ENCODE measurements around the gene VMP1. TPM values are rescaled to one million over a fixed set of nuclear protein-coding genes. Genes with fewer than 3 reads are reported as not detected.

The VMP1 gene
- 44.5 and 46.5 TPM in 2 replicates for total RNA-seq (2014; rRNA removed; shearing (Covaris generic))

GRCh38 chr17:59707149-59707970 is at the start of gene VMP1, which contains the start of gene PTRH2:
Gene VMP1 (plus strand): TSS chr17:59707654. CDS start chr17:59731447, 23,793 bp downstream.
Gene PTRH2 (minus strand): TSS chr17:59707430. CDS start chr17:59697978, 9,452 bp downstream.
- Histone ChIP-seq H3K4me1 (peaks cover 7% of the 10 kb centered on the region; the same call in 1 of the 2 replicates), H3K4me3 (peak within 1 kb of the TSS; percentile 76), H3K9me3 (replicated peaks) (no peaks in the 10 kb centered on the region), H3K27me3 (no peaks in the 10 kb centered on the region), H3K36me3 (peaks cover 4% of the 10 kb centered on the region; the same call in 1 of the 2 replicates), H3K27ac (peak within 1 kb of the TSS; percentile 90)
- DNase-seq: peak; percentile 99

- Histone ChIP-seq H3K9me3 (replicated peaks) (no peaks in the 10 kb centered on the region), H3K27me3 (no peaks in the 10 kb centered on the region), H3K36me3 (peaks cover 82% of the 10 kb centered on the region), H3K27ac (no peak overlapping the region), H3K4me3 (no peak overlapping the region), H3K4me1 (no peaks in the 10 kb centered on the region)
- no peak for DNase-seq
Observed at GRCh38 chr17:59666235-59666634, 41.2 kb upstream of the VMP1 start.

GRCh38 chr17:59668816-59669215 is 38.6 kb upstream of the VMP1 start:
- H3K27ac ChIP-seq: no peak overlapping the region

GRCh38 chr17:59669411-59669810 is 38.0 kb upstream of the VMP1 start:
- Histone ChIP-seq H3K4me3 (no peak overlapping the region), H3K27ac (no peak overlapping the region), H3K27me3 (no peaks in the 10 kb centered on the region), H3K36me3 (peaks cover 61% of the 10 kb centered on the region), H3K4me1 (no peaks in the 10 kb centered on the region), H3K9me3 (replicated peaks) (no peaks in the 10 kb centered on the region)
- DNase-seq: no peak

More at GRCh38 chr17:59668816-59669215, 38.6 kb upstream of the VMP1 start:
- no peak overlapping the region for H3K4me3 ChIP-seq
- H3K36me3 ChIP-seq: peaks cover 65% of the 10 kb centered on the region
- no peaks in the 10 kb centered on the region for H3K9me3 ChIP-seq (replicated peaks)
- no peaks in the 10 kb centered on the region for H3K4me1 ChIP-seq
- no peaks in the 10 kb centered on the region for H3K27me3 ChIP-seq
- DNase-seq: no peak

- Histone ChIP-seq H3K27ac (no peak overlapping the region), H3K4me1 (no peaks in the 10 kb centered on the region), H3K4me3 (no peak overlapping the region), H3K36me3 (peaks cover 57% of the 10 kb centered on the region), H3K9me3 (replicated peaks) (no peaks in the 10 kb centered on the region), H3K27me3 (no peaks in the 10 kb centered on the region)
- no peak for DNase-seq
Observed at GRCh38 chr17:59669944-59670343, 37.5 kb upstream of the VMP1 start.

- Histone ChIP-seq H3K27me3 (no peaks in the 10 kb centered on the region), H3K9me3 (replicated peaks) (no peaks in the 10 kb centered on the region), H3K4me1 (no peaks in the 10 kb centered on the region), H3K4me3 (no peak overlapping the region), H3K27ac (no peak overlapping the region), H3K36me3 (peaks cover 58% of the 10 kb centered on the region)
- no peak for DNase-seq
Observed at GRCh38 chr17:59671386-59671785, 36.1 kb upstream of the VMP1 start.

- no peaks in the 10 kb centered on the region for H3K27me3 ChIP-seq
- no peak for DNase-seq
- H3K36me3 ChIP-seq: peaks cover 63% of the 10 kb centered on the region
- no peaks in the 10 kb centered on the region for H3K9me3 ChIP-seq (replicated peaks)
- no peak overlapping the region for H3K27ac ChIP-seq
- no peak overlapping the region for H3K4me3 ChIP-seq
- H3K4me1 ChIP-seq: no peaks in the 10 kb centered on the region
Observed at GRCh38 chr17:59675231-59675630, 32.2 kb upstream of the VMP1 start.

GRCh38 chr17:59676716-59677115 is 30.7 kb upstream of the VMP1 start:
- H3K36me3 ChIP-seq: peaks cover 68% of the 10 kb centered on the region
- no peaks in the 10 kb centered on the region for H3K4me1 ChIP-seq
- no peak overlapping the region for H3K4me3 ChIP-seq
- no peak overlapping the region for H3K27ac ChIP-seq
- no peak for DNase-seq
- H3K9me3 ChIP-seq (replicated peaks): no peaks in the 10 kb centered on the region
- H3K27me3 ChIP-seq: no peaks in the 10 kb centered on the region

GRCh38 chr17:59678918-59679317 is 28.5 kb upstream of the VMP1 start:
- no peak overlapping the region for H3K27ac ChIP-seq
- no peak for DNase-seq
- H3K4me3 ChIP-seq: no peak overlapping the region
- no peaks in the 10 kb centered on the region for H3K4me1 ChIP-seq
- H3K36me3 ChIP-seq: peaks cover 86% of the 10 kb centered on the region
- no peaks in the 10 kb centered on the region for H3K9me3 ChIP-seq (replicated peaks)
- H3K27me3 ChIP-seq: no peaks in the 10 kb centered on the region

- H3K27me3 ChIP-seq: no peaks in the 10 kb centered on the region
- no peak overlapping the region for H3K4me3 ChIP-seq
- H3K9me3 ChIP-seq (replicated peaks): no peaks in the 10 kb centered on the region
- H3K27ac ChIP-seq: no peak overlapping the region
- no peak for DNase-seq
- peaks cover 93% of the 10 kb centered on the region for H3K36me3 ChIP-seq
- no peaks in the 10 kb centered on the region for H3K4me1 ChIP-seq
Observed at GRCh38 chr17:59680314-59680713, 27.1 kb upstream of the VMP1 start.

GRCh38 chr17:59683283-59683682 is 24.2 kb upstream of the VMP1 start:
- Histone ChIP-seq H3K9me3 (replicated peaks) (no peaks in the 10 kb centered on the region), H3K4me3 (no peak overlapping the region), H3K27ac (no peak overlapping the region), H3K4me1 (no peaks in the 10 kb centered on the region), H3K27me3 (no peaks in the 10 kb centered on the region), H3K36me3 (peaks cover 92% of the 10 kb centered on the region)
- no peak for DNase-seq

- Histone ChIP-seq H3K27me3 (no peaks in the 10 kb centered on the region), H3K4me1 (no peaks in the 10 kb centered on the region), H3K36me3 (peaks cover 93% of the 10 kb centered on the region), H3K9me3 (replicated peaks) (no peaks in the 10 kb centered on the region), H3K27ac (no peak overlapping the region), H3K4me3 (no peak overlapping the region)
- DNase-seq: no peak
Observed at GRCh38 chr17:59684967-59685366, 22.5 kb upstream of the VMP1 start.

GRCh38 chr17:59688008-59688407 is 19.4 kb upstream of the VMP1 start:
- Histone ChIP-seq H3K4me1 (no peaks in the 10 kb centered on the region), H3K9me3 (replicated peaks) (no peaks in the 10 kb centered on the region), H3K4me3 (no peak overlapping the region), H3K27me3 (no peaks in the 10 kb centered on the region), H3K36me3 (peaks cover 89% of the 10 kb centered on the region), H3K27ac (no peak overlapping the region)
- DNase-seq: no peak

GRCh38 chr17:59688496-59688895 is 19.0 kb upstream of the VMP1 start:
- Histone ChIP-seq H3K4me3 (no peak overlapping the region), H3K27me3 (no peaks in the 10 kb centered on the region), H3K4me1 (no peaks in the 10 kb centered on the region), H3K9me3 (replicated peaks) (no peaks in the 10 kb centered on the region), H3K27ac (no peak overlapping the region), H3K36me3 (peaks cover 87% of the 10 kb centered on the region)
- no peak for DNase-seq

- H3K4me3 ChIP-seq: no peak overlapping the region
- no peak overlapping the region for H3K27ac ChIP-seq
- H3K4me1 ChIP-seq: no peaks in the 10 kb centered on the region
- peaks cover 89% of the 10 kb centered on the region for H3K36me3 ChIP-seq
- H3K9me3 ChIP-seq (replicated peaks): no peaks in the 10 kb centered on the region
- DNase-seq: no peak
- H3K27me3 ChIP-seq: no peaks in the 10 kb centered on the region
Observed at GRCh38 chr17:59693582-59693981, 13.9 kb upstream of the VMP1 start.

GRCh38 chr17:59694344-59694743 is 13.1 kb upstream of the VMP1 start:
- Histone ChIP-seq H3K27ac (no peak overlapping the region), H3K4me1 (no peaks in the 10 kb centered on the region), H3K27me3 (no peaks in the 10 kb centered on the region), H3K9me3 (replicated peaks) (no peaks in the 10 kb centered on the region), H3K36me3 (peaks cover 89% of the 10 kb centered on the region), H3K4me3 (no peak overlapping the region)
- DNase-seq: no peak
